Loucy (cell line): ENCODE measurements around the gene RPS6KA2.
"Not testable (repeated sequence)": the region's sequence is repeated elsewhere in the genome, so short reads cannot be mapped to it uniquely, and the experiment has no call there.

Source experiments
- H2AFZ ChIP-seq: fragments of 200-600 bp; sonication (generic); 2 replicates; pipeline ENCODE4 v1.6.0; 2016; ENCODE audit warnings: antibody characterized with exemption, mild to moderate bottlenecking, low read length, moderate library complexity
- H3F3A ChIP-seq: fragments of 200-600 bp; 2 replicates; pipeline ENCODE4 v1.6.0; 2016; ENCODE audit warnings: antibody characterized with exemption, low read depth, mild to moderate bottlenecking
- H3K27me3 ChIP-seq: fragments of 200-600 bp; sonication (generic); 2 replicates; pipeline ENCODE4 v1.6.1; 2014; ENCODE audit warnings: low read length, mild to moderate bottlenecking; ENCODE audit not compliant: insufficient read depth, poor library complexity, severe bottlenecking
- H3K36me3 ChIP-seq: fragments of 200-600 bp; sonication (generic); 2 replicates; pipeline ENCODE4 v1.6.1; 2016; ENCODE audit warnings: low read length; ENCODE audit not compliant: insufficient read depth
- H3K4me1 ChIP-seq: fragments of 200-600 bp; sonication (generic); 2 replicates; pipeline ENCODE4 v1.5.1; 2014; ENCODE audit warnings: low read length, mild to moderate bottlenecking; ENCODE audit not compliant: insufficient read depth, poor library complexity, severe bottlenecking
- H3K4me2 ChIP-seq: fragments of 200-600 bp; sonication (generic); 2 replicates; pipeline ENCODE4 v1.6.0; 2014; ENCODE audit warnings: antibody characterized with exemption, low read length, low read depth, mild to moderate bottlenecking; ENCODE audit not compliant: poor library complexity, severe bottlenecking
- H3K4me3 ChIP-seq: fragments of 200-600 bp; sonication (generic); 2 replicates; pipeline ENCODE4 v1.5.1; 2014; ENCODE audit warnings: low read length, mild to moderate bottlenecking, mixed read lengths; ENCODE audit not compliant: poor library complexity, severe bottlenecking
- H3K79me2 ChIP-seq: fragments of 200-600 bp; sonication (generic); 2 replicates; pipeline ENCODE4 v1.6.1; 2014; ENCODE audit warnings: low read length; ENCODE audit not compliant: insufficient read depth
- H3K9ac ChIP-seq: fragments of 200-600 bp; sonication (generic); 2 replicates; pipeline ENCODE4 v1.6.0; 2014; ENCODE audit warnings: mild to moderate bottlenecking, low read depth, low read length, moderate library complexity; ENCODE audit not compliant: poor library complexity, severe bottlenecking
- H3K9me2 ChIP-seq: fragments of 200-600 bp; sonication (generic); replicated peaks from 2 replicates; pipeline ENCODE4 v1.6.1; 2016; ENCODE audit warnings: low read depth, low read length, mixed read lengths
- H3K9me3 ChIP-seq: fragments of 200-600 bp; sonication (generic); 2 replicates; pipeline ENCODE4 v1.6.1; 2014; ENCODE audit warnings: mild to moderate bottlenecking, antibody characterized with exemption, low read length, low read depth; ENCODE audit not compliant: insufficient read depth
- H4K20me1 ChIP-seq: fragments of 200-600 bp; sonication (generic); 2 replicates; pipeline ENCODE4 v1.6.0; 2014; ENCODE audit warnings: antibody characterized with exemption, low read length, mild to moderate bottlenecking; ENCODE audit not compliant: insufficient read depth, poor library complexity, severe bottlenecking
- CTCF ChIP-seq: fragments of 200-600 bp; sonication (generic); conservative IDR thresholded peaks from 2 replicates; pipeline ENCODE4 v1.5.1; 2014; ENCODE audit warnings: mild to moderate bottlenecking, antibody characterized with exemption, low read length
- EZH2phosphoT487 ChIP-seq: fragments of 200-600 bp; IDR thresholded peaks from 2 replicates; pipeline ENCODE4 v1.6.1; 2018; ENCODE audit warnings: antibody characterized with exemption, mild to moderate bottlenecking, moderate library complexity, borderline replicate concordance

The RPS6KA2 gene

GRCh38 chr6:166395351-166395750 is 231.7 kb downstream of the RPS6KA2 start:
- H3K36me3 ChIP-seq, result no peaks in the 10 kb centered on the region
- H3K4me3 ChIP-seq, result no peak overlapping the region
- no peak overlapping the region for H2AFZ ChIP-seq
- H3K9me3 ChIP-seq, result no peaks in the 10 kb centered on the region
- H4K20me1 ChIP-seq, result no peaks in the 10 kb centered on the region
- TF ChIP-seq EZH2phosphoT487 (no peak), CTCF (no peak)
- no peaks in the 10 kb centered on the region for H3K27me3 ChIP-seq
- H3K9ac ChIP-seq, result no peak overlapping the region
- no peak overlapping the region for H3K4me2 ChIP-seq
- no peaks in the 10 kb centered on the region for H3K9me2 ChIP-seq
- no peaks in the 10 kb centered on the region for H3F3A ChIP-seq
- no peaks in the 10 kb centered on the region for H3K79me2 ChIP-seq
- no peaks in the 10 kb centered on the region for H3K4me1 ChIP-seq

GRCh38 chr6:166394036-166394892 is 232.8 kb downstream of the RPS6KA2 start:
- Histone ChIP-seq H3K4me2 (no peak overlapping the region), H3K4me1 (no peaks in the 10 kb centered on the region), H4K20me1 (no peaks in the 10 kb centered on the region), H3K4me3 (no peak overlapping the region), H3F3A (no peaks in the 10 kb centered on the region), H3K9ac (no peak overlapping the region), H3K9me3 (no peaks in the 10 kb centered on the region), H3K9me2 (no peaks in the 10 kb centered on the region), H2AFZ (no peak overlapping the region), H3K79me2 (no peaks in the 10 kb centered on the region), H3K27me3 (no peaks in the 10 kb centered on the region), H3K36me3 (no peaks in the 10 kb centered on the region)
- TF ChIP-seq CTCF, result no peak
- TF ChIP-seq EZH2phosphoT487, result no peak

GRCh38 chr6:166393535-166393823 is 233.6 kb downstream of the RPS6KA2 start:
- Histone ChIP-seq H3K4me2 (no peak overlapping the region), H3K36me3 (no peaks in the 10 kb centered on the region), H3K27me3 (no peaks in the 10 kb centered on the region), H3K4me3 (no peak overlapping the region), H3K9ac (no peak overlapping the region), H3K9me3 (no peaks in the 10 kb centered on the region), H4K20me1 (no peaks in the 10 kb centered on the region), H2AFZ (no peak overlapping the region), H3K79me2 (no peaks in the 10 kb centered on the region), H3K9me2 (no peaks in the 10 kb centered on the region), H3K4me1 (no peaks in the 10 kb centered on the region), H3F3A (no peaks in the 10 kb centered on the region)
- TF ChIP-seq EZH2phosphoT487, result no peak
- no peak for TF ChIP-seq CTCF

- not testable (repeated sequence) for H3F3A ChIP-seq, H3K4me1 ChIP-seq, H3K27me3 ChIP-seq, H3K9me2 ChIP-seq, H4K20me1 ChIP-seq, H3K79me2 ChIP-seq, H3K36me3 ChIP-seq, H3K9ac ChIP-seq, H3K9me3 ChIP-seq, H2AFZ ChIP-seq, H3K4me3 ChIP-seq, H3K4me2 ChIP-seq
Measured at GRCh38 chr6:166392755-166393534, 234.1 kb downstream of the RPS6KA2 start.
